CD4-positive, alpha-beta T cell treated with Interleukin-15 for 4 hours (primary cell): ENCODE results near the gene HNF1A.

ENCODE experiments used
- DNase-seq: peaks from one replicate; pipeline ENCODE4 v3.0.0-alpha.2; 2020; ENCODE audit warnings: low spot score

Gene HNF1A

GRCh38 chr12:120988658-120989057, 10.3 kb downstream of the HNF1A start:
- DNase-seq, result no peak

- no peak for DNase-seq
These were observed 11.3 kb downstream of the HNF1A start for GRCh38 chr12:120989687-120990086.

- DNase-seq, result no peak
These were observed 12.2 kb downstream of the HNF1A start for GRCh38 chr12:120990487-120991055.

- DNase-seq, result no peak
These were observed 13.6 kb downstream of the HNF1A start for GRCh38 chr12:120991965-120992364.

GRCh38 chr12:120992989-120993388, 14.6 kb downstream of the HNF1A start:
- no peak for DNase-seq

DNA sequence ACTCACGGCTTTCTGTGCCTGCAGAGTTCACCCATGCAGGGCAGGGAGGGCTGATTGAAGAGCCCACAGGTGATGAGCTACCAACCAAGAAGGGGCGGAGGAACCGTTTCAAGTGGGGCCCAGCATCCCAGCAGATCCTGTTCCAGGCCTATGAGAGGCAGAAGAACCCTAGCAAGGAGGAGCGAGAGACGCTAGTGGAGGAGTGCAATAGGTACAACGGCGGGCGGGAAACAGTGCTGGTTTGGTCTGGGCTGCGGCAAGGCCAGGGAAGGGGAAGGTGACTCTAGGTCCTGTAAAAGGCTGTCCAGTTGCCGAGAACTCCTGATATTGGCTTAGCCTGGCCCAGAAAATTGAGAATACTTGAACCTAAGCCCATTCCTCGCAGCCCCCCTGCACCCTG, 15.2 kb downstream of the HNF1A start:
- DNase-seq, result no peak

DNA sequence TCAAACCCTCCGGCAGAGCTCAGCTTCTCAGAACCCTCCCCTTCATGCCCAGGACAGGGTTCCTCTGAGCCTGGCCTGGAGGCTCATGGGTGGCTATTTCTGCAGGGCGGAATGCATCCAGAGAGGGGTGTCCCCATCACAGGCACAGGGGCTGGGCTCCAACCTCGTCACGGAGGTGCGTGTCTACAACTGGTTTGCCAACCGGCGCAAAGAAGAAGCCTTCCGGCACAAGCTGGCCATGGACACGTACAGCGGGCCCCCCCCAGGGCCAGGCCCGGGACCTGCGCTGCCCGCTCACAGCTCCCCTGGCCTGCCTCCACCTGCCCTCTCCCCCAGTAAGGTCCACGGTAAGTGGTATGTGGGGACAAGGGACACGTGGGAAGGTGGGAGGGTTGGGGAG, 15.7 kb downstream of the HNF1A start:
- DNase-seq, result no peak

DNA sequence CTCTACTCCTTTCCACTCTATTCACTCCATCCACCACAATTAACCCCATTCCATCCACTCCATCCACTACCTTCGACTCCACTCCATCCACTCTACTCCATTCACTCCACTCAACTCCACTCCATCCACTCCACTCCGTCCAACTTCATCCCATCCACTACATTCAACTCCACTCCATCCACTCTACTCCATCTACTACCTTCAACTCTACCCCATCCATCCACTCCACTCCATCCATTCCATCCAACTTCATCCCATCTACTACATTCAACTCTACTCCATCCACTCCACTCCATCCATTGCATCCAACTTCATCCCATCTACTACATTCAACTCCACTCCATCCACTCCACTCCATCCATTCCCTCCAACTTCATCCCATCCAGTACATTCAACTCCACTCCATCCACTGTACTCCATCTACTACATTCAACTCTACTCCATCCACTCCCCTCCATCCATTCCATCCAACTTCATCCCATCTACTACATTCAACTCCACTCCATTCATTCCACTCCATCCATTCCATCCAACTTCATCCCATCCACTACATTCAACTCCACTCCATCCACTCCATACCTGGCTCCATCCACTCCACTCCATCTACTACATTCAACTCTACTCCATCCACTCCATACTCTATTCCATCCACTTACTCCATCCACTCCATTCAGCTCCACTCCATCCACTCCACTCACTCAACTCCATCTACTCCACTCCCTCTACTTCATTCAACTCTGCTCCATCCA, 16.4 kb downstream of the HNF1A start:
- DNase-seq, result no peak

DNA sequence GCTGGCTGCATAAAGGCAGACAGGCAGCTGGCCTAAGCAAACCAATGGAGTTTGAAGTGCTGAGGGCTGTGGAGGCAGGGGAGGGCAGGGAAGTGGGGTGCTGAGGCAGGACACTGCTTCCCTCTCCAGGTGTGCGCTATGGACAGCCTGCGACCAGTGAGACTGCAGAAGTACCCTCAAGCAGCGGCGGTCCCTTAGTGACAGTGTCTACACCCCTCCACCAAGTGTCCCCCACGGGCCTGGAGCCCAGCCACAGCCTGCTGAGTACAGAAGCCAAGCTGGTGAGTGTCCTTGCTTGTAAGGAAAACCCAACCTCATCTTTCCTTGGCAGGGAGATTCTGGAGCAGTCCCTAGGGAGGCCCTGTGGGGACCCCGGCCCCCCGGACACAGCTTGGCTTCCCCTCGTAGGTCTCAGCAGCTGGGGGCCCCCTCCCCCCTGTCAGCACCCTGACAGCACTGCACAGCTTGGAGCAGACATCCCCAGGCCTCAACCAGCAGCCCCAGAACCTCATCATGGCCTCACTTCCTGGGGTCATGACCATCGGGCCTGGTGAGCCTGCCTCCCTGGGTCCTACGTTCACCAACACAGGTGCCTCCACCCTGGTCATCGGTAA, 17.9 kb downstream of the HNF1A start:
- no peak for DNase-seq

DNA sequence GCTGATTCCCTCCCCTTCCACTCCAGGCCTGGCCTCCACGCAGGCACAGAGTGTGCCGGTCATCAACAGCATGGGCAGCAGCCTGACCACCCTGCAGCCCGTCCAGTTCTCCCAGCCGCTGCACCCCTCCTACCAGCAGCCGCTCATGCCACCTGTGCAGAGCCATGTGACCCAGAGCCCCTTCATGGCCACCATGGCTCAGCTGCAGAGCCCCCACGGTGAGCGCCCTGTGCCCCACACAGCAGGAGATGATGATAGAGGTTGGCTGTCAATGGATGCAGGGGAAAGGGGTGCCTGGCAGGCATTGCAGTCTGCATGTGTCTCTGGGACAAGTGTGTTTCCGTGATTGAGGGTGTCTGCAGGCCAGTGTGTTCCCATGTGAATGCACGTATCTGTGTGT, 19.1 kb downstream of the HNF1A start:
- no peak for DNase-seq

- DNase-seq, result no peak
These were observed 20.1 kb downstream of the HNF1A start for GRCh38 chr12:120998435-120998834.

GRCh38 chr12:120999191-121000120, 21.1 kb downstream of the HNF1A start:
- no peak for DNase-seq

DNA sequence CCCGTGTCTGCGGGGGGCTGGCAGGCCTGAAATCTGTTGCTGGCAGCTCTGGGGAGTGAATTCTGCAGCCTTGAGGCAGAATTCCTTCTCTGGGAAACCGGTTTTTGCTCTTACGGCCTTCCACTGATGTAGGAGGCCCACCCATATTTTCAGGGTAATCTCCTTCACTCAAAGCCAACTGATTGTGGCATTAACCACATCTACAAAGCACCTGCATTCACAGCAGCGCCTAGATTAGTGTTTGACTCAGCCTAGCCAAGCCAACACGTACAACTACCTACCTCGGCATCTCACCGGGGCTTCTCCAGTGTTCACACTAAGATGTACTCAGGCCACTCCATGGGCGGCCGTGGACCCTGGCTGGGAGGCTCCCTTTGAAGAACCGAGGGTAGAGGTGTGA, 22.2 kb downstream of the HNF1A start:
- no peak for DNase-seq

DNA sequence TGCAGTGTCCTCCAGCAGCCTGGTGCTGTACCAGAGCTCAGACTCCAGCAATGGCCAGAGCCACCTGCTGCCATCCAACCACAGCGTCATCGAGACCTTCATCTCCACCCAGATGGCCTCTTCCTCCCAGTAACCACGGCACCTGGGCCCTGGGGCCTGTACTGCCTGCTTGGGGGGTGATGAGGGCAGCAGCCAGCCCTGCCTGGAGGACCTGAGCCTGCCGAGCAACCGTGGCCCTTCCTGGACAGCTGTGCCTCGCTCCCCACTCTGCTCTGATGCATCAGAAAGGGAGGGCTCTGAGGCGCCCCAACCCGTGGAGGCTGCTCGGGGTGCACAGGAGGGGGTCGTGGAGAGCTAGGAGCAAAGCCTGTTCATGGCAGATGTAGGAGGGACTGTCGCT, 22.7 kb downstream of the HNF1A start:
- DNase-seq, result no peak

DNA sequence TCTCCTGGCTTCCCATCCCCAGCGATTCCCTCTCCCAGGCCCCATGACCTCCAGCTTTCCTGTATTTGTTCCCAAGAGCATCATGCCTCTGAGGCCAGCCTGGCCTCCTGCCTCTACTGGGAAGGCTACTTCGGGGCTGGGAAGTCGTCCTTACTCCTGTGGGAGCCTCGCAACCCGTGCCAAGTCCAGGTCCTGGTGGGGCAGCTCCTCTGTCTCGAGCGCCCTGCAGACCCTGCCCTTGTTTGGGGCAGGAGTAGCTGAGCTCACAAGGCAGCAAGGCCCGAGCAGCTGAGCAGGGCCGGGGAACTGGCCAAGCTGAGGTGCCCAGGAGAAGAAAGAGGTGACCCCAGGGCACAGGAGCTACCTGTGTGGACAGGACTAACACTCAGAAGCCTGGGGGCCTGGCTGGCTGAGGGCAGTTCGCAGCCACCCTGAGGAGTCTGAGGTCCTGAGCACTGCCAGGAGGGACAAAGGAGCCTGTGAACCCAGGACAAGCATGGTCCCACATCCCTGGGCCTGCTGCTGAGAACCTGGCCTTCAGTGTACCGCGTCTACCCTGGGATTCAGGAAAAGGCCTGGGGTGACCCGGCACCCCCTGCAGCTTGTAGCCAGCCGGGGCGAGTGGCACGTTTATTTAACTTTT, 23.6 kb downstream of the HNF1A start:
- DNase-seq, result no peak

DNA sequence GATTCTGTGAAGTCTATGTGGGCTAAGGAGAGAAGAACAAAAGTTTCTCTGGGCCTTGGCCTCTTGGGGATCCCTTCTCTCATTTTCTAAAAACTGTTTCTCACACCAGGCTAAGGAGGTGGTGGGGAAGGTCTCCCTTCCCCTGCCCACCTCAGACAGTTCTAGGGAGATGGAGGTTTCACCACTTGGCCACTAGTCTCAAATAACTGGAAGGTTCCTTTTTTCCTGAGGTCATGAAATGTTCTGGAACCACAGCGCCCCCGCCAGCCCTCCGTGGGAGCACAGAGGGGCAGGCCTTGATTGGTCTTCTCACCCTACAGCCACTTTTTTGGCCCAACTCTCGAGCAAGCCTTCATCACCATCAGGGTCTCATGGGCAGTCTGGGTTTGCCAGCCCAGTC, 25.3 kb downstream of the HNF1A start:
- no peak for DNase-seq

GRCh38 chr12:121004253-121004815, 26.0 kb downstream of the HNF1A start:
- DNase-seq, result no peak

- peak; percentile 50 for DNase-seq
These were observed 27.0 kb downstream of the HNF1A start for GRCh38 chr12:121005346-121005815.

- no peak for DNase-seq
These were observed 30.2 kb downstream of the HNF1A start for GRCh38 chr12:121008347-121009098.

- DNase-seq, result no peak
These were observed 31.4 kb downstream of the HNF1A start for GRCh38 chr12:121009741-121010140.

DNA sequence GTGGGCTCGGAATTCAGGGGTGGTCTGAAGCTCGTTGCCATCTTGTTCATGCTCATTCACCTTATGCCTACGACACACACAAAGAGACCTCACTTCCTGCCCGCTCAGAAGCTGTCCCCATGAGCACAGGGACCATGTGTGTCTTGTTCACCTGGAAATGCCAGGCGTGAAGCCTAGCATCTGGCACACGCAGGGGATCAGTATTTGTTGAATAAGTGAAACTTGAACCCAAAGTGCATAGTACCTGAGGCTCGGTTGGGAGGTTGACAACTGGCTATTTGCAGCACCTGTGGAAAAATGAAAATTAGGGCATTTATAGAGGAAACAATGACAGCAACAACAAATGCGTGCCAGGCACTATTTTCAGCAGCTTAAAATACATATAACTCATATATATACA, 32.5 kb downstream of the HNF1A start:
- DNase-seq, result no peak
